Measurements from ENCODE around the gene SPTBN1. TPM values are rescaled to one million over a fixed set of nuclear protein-coding genes. Genes with fewer than 3 reads are reported as not detected.

Gene SPTBN1
- total RNA-seq, 4 donors from 2014 or later, result 171 to 293 (median 247) TPM

DNA sequence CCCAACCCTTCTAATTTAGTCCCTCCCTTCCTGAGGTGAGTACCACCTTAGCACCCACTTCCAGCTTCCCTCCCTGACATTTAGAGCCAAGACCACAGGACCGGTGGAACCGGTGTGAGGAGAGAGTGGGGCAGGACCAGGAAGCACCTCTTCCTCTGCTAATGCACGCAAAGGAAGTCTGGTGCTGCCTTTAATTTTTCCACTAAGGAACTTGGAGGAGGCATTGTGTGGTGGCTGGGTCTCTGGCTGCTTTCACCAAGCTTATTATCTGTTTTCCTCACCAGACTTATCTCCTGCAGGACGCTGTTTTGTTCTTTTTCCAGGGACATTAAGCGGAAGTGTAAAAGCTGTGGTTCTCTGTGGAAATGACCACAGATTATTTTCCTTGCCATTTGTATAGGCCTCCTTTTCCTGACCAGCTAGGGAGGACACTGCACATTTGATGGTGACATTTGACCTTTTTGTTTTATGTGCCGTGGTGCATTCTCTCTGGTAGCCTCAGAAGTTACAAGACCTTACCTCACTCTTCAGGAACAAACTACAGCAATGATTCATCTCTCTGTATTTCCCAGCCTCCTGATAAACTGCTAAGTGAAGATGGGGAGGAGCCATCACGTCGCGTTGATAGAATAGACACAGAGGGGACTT is 39.8 kb upstream of the SPTBN1 start:
- no peak overlapping the region for H3K27ac ChIP-seq
- no peaks in the 10 kb centered on the region for H3K36me3 ChIP-seq
- H3K4me1 ChIP-seq, result no peaks in the 10 kb centered on the region
- no peak for DNase-seq
- no peaks in the 10 kb centered on the region for H3K9me3 ChIP-seq
- no peaks in the 10 kb centered on the region for H3K27me3 ChIP-seq
- TF ChIP-seq POLR2A (IDR thresholded peaks at IDR 0.05) (no peak), CTCF (IDR thresholded peaks at IDR 0.05) (no peak)
- no peak overlapping the region for H3K4me3 ChIP-seq

DNA sequence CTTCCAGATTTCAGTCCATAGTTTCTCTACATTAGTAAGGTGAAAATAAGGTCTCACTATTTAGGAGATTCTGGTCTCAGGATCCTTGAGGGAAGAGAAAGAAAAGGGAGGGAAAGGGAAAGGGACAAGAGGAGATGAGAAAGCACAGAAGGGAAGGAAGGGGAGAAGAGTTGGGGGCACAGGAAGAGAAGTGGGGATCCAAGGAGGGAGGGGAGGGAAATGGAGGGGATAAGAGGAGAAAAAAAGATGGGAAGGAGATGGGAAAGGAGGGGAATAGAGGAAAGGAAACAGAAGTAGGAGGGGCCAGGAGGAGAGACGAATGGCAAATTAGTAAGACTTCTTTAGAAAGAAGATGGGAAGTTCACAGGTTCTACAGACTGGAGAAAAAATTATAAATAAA is 39.2 kb upstream of the SPTBN1 start:
- Histone ChIP-seq H3K27me3 (no peaks in the 10 kb centered on the region), H3K27ac (no peak overlapping the region), H3K36me3 (no peaks in the 10 kb centered on the region), H3K9me3 (no peaks in the 10 kb centered on the region), H3K4me3 (no peak overlapping the region), H3K4me1 (no peaks in the 10 kb centered on the region)
- no peak for TF ChIP-seq POLR2A (IDR thresholded peaks at IDR 0.05)
- TF ChIP-seq CTCF (IDR thresholded peaks at IDR 0.05), result no peak
- no peak for DNase-seq

DNA sequence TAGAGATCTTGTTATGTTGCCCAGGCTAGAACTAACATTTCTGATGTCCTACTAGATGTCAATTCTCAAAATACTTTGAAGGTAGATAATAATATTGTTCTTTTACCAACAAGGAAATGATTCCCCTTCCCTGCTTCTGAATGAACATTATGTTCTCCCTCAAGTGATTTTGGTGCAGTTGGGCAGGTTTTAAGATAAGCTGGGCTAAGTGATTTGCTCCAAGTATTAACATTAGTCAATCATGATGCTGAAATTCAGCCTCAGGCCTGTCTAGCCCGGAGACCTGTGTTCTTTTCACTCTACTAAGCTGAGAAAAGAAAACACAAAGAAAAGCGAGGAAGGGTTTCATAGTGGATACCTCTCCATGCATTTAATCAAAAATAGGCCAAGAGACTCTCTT is 38.5 kb upstream of the SPTBN1 start:
- no peak for DNase-seq
- H3K27ac ChIP-seq, result no peak overlapping the region
- no peaks in the 10 kb centered on the region for H3K36me3 ChIP-seq
- TF ChIP-seq CTCF (IDR thresholded peaks at IDR 0.05) (no peak), POLR2A (IDR thresholded peaks at IDR 0.05) (no peak)
- no peak overlapping the region for H3K4me3 ChIP-seq
- H3K9me3 ChIP-seq, result no peaks in the 10 kb centered on the region
- H3K4me1 ChIP-seq, result no peaks in the 10 kb centered on the region
- H3K27me3 ChIP-seq, result no peaks in the 10 kb centered on the region

DNA sequence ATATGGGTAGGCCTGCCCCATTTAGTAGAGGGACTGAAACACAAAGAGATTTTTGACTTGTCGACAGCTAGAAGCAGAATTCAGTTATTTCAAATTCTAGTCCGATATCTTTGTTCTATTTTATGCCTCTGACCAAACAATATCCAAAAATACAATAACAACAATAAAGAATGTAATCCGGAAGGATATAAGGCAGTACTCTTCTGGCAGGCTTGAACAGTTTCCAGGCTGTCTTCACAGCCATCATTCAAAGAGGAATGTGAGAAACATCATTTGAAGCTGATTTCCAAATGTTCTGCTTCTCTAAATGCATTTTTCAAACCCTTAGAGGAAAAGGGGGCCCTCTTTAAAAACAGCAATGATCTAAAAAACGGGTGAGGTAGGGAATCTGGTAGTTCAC is 36.7 kb upstream of the SPTBN1 start:
- H3K9me3 ChIP-seq, result no peaks in the 10 kb centered on the region
- no peak overlapping the region for H3K4me3 ChIP-seq
- H3K27me3 ChIP-seq, result no peaks in the 10 kb centered on the region
- no peak for TF ChIP-seq CTCF (IDR thresholded peaks at IDR 0.05)
- no peak for TF ChIP-seq POLR2A (IDR thresholded peaks at IDR 0.05)
- no peak for DNase-seq
- H3K4me1 ChIP-seq, result no peaks in the 10 kb centered on the region
- H3K27ac ChIP-seq, result no peak overlapping the region
- no peaks in the 10 kb centered on the region for H3K36me3 ChIP-seq

DNA sequence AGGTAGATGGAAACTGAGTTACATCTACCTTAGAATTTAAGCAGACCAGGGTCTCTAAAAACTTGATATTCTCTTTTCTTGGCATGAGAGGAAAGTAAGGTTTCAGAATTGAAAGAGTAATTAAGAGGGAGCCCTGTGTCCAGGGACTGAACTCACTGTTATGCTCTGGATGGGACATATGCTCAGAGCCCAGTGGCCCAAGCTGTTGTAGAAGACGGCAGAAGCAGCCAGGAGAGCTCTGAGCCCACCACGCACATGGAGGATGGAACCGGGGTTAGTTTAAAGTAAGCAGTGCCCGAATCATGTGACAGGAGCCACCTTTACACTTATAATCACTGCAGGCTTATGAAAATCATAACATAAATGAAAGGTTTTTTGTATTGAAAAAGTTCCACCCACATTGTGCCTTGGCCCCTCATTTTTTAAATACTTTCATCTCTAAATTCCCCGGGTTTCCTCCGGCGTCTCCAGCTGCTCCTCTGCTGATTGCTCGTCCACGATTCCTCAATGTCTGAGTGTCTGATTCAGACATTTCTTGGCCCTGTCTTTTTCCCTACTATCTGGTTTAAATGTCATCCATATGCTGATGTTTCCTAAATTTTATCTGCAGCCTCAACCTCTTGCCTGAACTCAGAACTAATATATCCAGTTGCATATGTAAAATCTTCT is 36.1 kb upstream of the SPTBN1 start:
- H3K27me3 ChIP-seq, result no peaks in the 10 kb centered on the region
- no peak overlapping the region for H3K4me3 ChIP-seq
- H3K27ac ChIP-seq, result no peak overlapping the region
- no peaks in the 10 kb centered on the region for H3K36me3 ChIP-seq
- DNase-seq, result no peak
- H3K4me1 ChIP-seq, result no peaks in the 10 kb centered on the region
- no peaks in the 10 kb centered on the region for H3K9me3 ChIP-seq
- TF ChIP-seq CTCF (IDR thresholded peaks at IDR 0.05) (no peak), POLR2A (IDR thresholded peaks at IDR 0.05) (no peak)
